ENCODE measurements around the gene SPINK7. TPM values are rescaled to one million over a fixed set of nuclear protein-coding genes. Genes with fewer than 3 reads are reported as not detected.
"Not testable (repeated sequence)": the region's sequence is repeated elsewhere in the genome, so short reads cannot be mapped to it uniquely, and the experiment has no call there.

The SPINK7 gene
- total and polyA plus RNA-seq, 8 donors = 4.9 to 55.8 TPM; not detected in 6

DNA sequence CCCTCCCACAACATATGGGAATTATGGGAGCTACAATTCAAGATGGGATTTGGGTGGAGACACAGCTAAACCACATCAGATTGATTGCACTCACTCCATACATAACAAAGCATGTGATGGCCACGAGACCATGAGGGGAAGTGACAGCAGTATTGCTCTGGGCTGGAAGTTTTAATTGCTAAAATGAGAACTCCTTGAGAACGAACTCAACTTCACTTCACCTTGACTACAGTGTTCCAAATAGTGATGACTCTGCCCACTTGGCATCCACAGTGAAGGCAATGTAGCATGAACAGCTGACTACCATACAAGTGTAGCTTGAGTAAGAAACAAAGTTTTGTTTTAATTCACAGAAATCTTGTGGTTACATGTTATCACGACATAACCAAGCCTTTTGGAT is 739 bp upstream of the SPINK7 start:
- Histone ChIP-seq H3K27me3 (no peaks in the 10 kb centered on the region), H3K4me1 (no peaks in the 10 kb centered on the region), H3K27ac (no peak overlapping the region), H3K9me3 (peaks cover 0 to 5% (median 0%) of the 10 kb centered on the region in 4 donors), H3K36me3 (no peaks in the 10 kb centered on the region), H3K4me3 (no peak overlapping the region)
- DNase-seq = no peak
- intact Hi-C loops (cut with DNase I; ENCODE audit: low total_unique reads) = no loop called here
- TF ChIP-seq EP300 (IDR thresholded peaks at IDR 0.05) (no peak), POLR2AphosphoS5 (IDR thresholded peaks at IDR 0.05) (no peak), POLR2A (IDR thresholded peaks at IDR 0.05) (no peak)
- TF ChIP-seq, protein P1, sequence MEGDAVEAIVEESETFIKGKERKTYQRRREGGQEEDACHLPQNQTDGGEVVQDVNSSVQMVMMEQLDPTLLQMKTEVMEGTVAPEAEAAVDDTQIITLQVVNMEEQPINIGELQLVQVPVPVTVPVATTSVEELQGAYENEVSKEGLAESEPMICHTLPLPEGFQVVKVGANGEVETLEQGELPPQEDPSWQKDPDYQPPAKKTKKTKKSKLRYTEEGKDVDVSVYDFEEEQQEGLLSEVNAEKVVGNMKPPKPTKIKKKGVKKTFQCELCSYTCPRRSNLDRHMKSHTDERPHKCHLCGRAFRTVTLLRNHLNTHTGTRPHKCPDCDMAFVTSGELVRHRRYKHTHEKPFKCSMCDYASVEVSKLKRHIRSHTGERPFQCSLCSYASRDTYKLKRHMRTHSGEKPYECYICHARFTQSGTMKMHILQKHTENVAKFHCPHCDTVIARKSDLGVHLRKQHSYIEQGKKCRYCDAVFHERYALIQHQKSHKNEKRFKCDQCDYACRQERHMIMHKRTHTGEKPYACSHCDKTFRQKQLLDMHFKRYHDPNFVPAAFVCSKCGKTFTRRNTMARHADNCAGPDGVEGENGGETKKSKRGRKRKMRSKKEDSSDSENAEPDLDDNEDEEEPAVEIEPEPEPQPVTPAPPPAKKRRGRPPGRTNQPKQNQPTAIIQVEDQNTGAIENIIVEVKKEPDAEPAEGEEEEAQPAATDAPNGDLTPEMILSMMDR (IDR thresholded peaks at IDR 0.05) = no peak
- 55 to 74% (median 67%) methylated on average over 3 of the region's 3 CpGs for WGBS, 5 donors

DNA sequence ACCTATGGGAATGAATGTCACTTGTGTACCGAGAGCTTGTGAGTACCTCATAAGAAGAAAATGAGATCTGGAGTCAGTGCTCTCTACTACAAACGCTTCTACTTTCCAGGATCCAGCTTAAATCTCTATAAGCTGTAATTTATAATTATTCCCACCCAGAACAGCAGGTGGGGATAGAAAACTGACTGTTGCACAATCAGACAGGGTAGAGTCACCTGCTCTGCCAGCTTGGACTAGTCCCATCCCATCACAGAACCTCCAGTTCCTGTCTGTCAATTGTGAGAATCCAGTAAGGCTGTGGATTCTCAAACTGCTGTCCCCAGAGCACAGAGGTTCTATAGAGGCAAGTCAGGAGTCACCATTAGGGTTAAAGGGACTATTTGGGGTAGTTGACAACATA is 2.0 kb downstream of the SPINK7 start:
- 79 to 93% (median 87%) methylated on average over 2 of the region's 2 CpGs for WGBS, 5 donors
- Histone ChIP-seq H3K27me3 (no peaks in the 10 kb centered on the region), H3K9me3 (no peaks in the 10 kb centered on the region), H3K36me3 (no peaks in the 10 kb centered on the region), H3K27ac (no peak overlapping the region), H3K4me3 (no peak overlapping the region), H3K4me1 (no peaks in the 10 kb centered on the region)
- peak in 1 of 2 donors; percentile 11 for DNase-seq
- intact Hi-C loops (cut with DNase I; ENCODE audit: low total_unique reads) = no loop called here
- no peak for TF ChIP-seq POLR2AphosphoS5 (IDR thresholded peaks at IDR 0.05)
- TF ChIP-seq, protein P1 (IDR thresholded peaks at IDR 0.05) = no peak
- TF ChIP-seq POLR2A (IDR thresholded peaks at IDR 0.05) = no peak

DNA sequence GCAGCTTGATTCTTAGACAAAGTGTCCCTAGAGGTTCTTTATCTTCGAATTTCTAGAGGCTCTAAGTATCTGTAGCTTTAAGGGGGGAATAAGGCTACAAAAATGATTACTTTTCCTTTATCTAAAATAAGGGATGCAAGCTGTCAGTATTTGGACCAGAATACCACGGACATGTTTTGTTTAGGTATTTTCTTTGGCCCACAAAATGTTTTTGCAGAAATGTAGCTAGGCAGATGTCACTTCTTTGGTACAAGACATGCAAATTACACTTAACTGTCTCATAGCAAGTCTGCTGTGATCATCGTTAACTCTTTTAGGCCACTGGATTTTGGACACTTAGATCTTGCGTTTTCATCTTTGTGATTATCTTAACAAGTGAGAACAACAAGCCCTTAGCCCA is 2.5 kb downstream of the SPINK7 start:
- DNase-seq = no peak
- no peak for TF ChIP-seq POLR2AphosphoS5 (IDR thresholded peaks at IDR 0.05)
- TF ChIP-seq, protein P1 (IDR thresholded peaks at IDR 0.05) = no peak
- no peak for TF ChIP-seq POLR2A (IDR thresholded peaks at IDR 0.05)
- no peak for TF ChIP-seq EP300 (IDR thresholded peaks at IDR 0.05)
- no peaks in the 10 kb centered on the region for H3K27me3 ChIP-seq
- intact Hi-C loops (cut with DNase I; ENCODE audit: low total_unique reads) = no loop called here
- no peak overlapping the region for H3K4me3 ChIP-seq
- H3K4me1 ChIP-seq = peaks cover 0 to 2% (median 0%) of the 10 kb centered on the region in 4 donors
- H3K27ac ChIP-seq = no peak overlapping the region
- H3K36me3 ChIP-seq = no peaks in the 10 kb centered on the region
- WGBS, 5 donors = 64 to 80% (median 73%) methylated on average over 4 of the region's 4 CpGs
- no peaks in the 10 kb centered on the region for H3K9me3 ChIP-seq

DNA sequence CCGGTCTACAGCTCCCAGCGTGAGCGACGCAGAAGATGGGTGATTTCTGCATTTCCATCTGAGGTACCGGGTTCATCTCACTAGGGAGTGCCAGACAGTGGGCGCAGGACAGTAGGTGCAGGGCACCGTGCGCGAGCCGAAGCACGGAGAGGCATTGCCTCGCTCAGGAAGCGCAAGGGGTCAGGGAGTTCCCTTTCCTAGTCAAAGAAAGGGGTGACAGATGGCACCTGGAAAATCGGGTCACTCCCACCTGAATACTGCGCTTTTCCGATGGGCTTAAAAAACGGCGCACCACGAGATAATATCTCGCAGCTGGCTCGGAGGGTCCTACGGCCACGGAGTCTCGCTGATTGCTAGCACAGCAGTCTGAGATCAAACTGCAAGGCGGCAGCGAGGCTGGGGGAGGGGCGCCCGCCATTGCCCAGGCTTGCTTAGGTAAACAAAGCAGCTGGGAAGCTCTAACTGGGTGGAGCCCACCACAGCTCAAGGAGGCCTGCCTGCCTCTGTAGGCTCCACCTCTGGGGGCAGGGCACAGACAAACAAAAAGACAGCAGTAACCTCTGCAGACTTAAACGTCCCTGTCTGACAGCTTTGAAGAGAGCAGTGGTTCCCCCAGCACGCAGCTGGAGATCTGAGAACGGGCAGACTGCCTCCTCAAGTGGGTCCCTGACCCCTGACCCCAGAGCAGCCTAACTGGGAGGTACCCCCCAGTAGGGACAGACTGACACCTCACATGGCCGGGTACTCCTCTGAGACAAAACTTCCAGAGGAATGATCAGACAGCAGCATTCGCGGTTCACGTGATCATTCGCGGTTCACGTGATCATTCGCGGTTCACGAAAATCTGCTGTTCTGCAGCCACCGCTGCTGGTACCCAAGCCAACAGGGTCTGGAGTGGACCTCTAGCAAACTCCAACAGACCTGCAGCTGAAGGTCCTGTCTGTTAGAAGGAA is 8.1 kb downstream of the SPINK7 start:
- H3K9me3 ChIP-seq; H3K27me3 ChIP-seq; H3K36me3 ChIP-seq; H3K4me1 ChIP-seq; intact Hi-C loops (cut with DNase I; ENCODE audit: low total_unique reads): not testable (repeated sequence)
- peak overlapping the region; percentile 26 to 36 (median 30) for H3K4me3 ChIP-seq
- H3K27ac ChIP-seq = peak overlapping the region in 1 of 5 donors; percentile 42
- 16 to 58% (median 41%) methylated on average over 27 to 42 of the region's 42 CpGs for WGBS, 5 donors
- DNase-seq = peak in 1 of 2 donors; percentile 18
